ENCODE data around the gene LCN2. TPM values are rescaled to one million over a fixed set of nuclear protein-coding genes. Genes with fewer than 3 reads are reported as not detected.
"Not testable (repeated sequence)": the region's sequence is repeated elsewhere in the genome, so short reads cannot be mapped to it uniquely, and the experiment has no call there.

LCN2 gene
- total RNA-seq: 100 to 1,000 TPM in 1 of 2 donors, 10 to 100 TPM in 1; 12.3 to 358 TPM
- long read RNA-seq, transcript LCN2-201 (7 exons, 822 nt): major isoform, 61 of 69 reads
- long read RNA-seq, partial matches to known transcripts: 6 of 69 reads
- long read RNA-seq, other reads (novel, unspliced or antisense): 1 of 69 reads

GRCh38 chr9:128149001-128149701 lies at the start of gene LCN2:
LCN2 (plus strand) TSS chr9:128149453; CDS start chr9:128149526, 73 bp downstream.
- peak; percentile 52 to 89 for DNase-seq
- ATAC-seq: peak; percentile 76
- intact Hi-C loops (cut with DNase I, micrococcal nuclease): no loop called here

- no peak for ATAC-seq
These were observed 49.2 kb upstream of the LCN2 start for GRCh38 chr9:128099932-128100491.

GRCh38 chr9:128100581-128100980 lies 48.7 kb upstream of the LCN2 start:
- intact Hi-C loops (cut with DNase I, micrococcal nuclease): no loop called here
- ATAC-seq: no peak
- DNase-seq: no peak

More at GRCh38 chr9:128099932-128100491, 49.2 kb upstream of the LCN2 start:
- DNase-seq: no peak
- intact Hi-C loops (cut with DNase I, micrococcal nuclease): no loop called here

GRCh38 chr9:128101231-128101661 lies 48.0 kb upstream of the LCN2 start:
- peak in 1 of 2 donors; percentile 24 for DNase-seq
- no peak for ATAC-seq
- intact Hi-C loops (cut with DNase I, micrococcal nuclease): no loop called here

- ATAC-seq (no peak), DNase-seq (no peak)
- intact Hi-C loops (cut with DNase I, micrococcal nuclease): no loop called here
These were observed 47.6 kb upstream of the LCN2 start for GRCh38 chr9:128101690-128102089.

- no peak for DNase-seq
- no peak for ATAC-seq
- intact Hi-C loops (cut with DNase I, micrococcal nuclease): no loop called here
These were observed 47.1 kb upstream of the LCN2 start for GRCh38 chr9:128102196-128102595.

GRCh38 chr9:128102861-128103588 lies 46.2 kb upstream of the LCN2 start:
- intact Hi-C loops (cut with DNase I, micrococcal nuclease): no loop called here
- no peak for ATAC-seq
- peak in 1 of 2 donors; percentile 27 for DNase-seq

- ATAC-seq: peak; percentile 12
- no peak for DNase-seq
- intact Hi-C loops (cut with DNase I, micrococcal nuclease): no loop called here
These were observed 45.7 kb upstream of the LCN2 start for GRCh38 chr9:128103589-128103962.

- intact Hi-C loops (cut with DNase I, micrococcal nuclease): no loop called here
- ATAC-seq (peak; percentile 73), DNase-seq (peak; percentile 66 to 77)
These were observed 45.1 kb upstream of the LCN2 start for GRCh38 chr9:128104171-128104618.

GRCh38 chr9:128105538-128106175 lies 43.6 kb upstream of the LCN2 start:
- no peak for DNase-seq
- intact Hi-C loops (cut with DNase I, micrococcal nuclease): no loop called here
- no peak for ATAC-seq

GRCh38 chr9:128106181-128106939 lies 42.9 kb upstream of the LCN2 start:
- ATAC-seq (no peak), DNase-seq (no peak)
- intact Hi-C loops (cut with DNase I, micrococcal nuclease): no loop called here

GRCh38 chr9:128106940-128107467 lies 42.2 kb upstream of the LCN2 start:
- DNase-seq: no peak
- no peak for ATAC-seq
- intact Hi-C loops (cut with DNase I, micrococcal nuclease): no loop called here

- peak in 1 of 2 donors; percentile 26 for DNase-seq
- ATAC-seq: no peak
- intact Hi-C loops (cut with DNase I, micrococcal nuclease): no loop called here
These were observed 41.6 kb upstream of the LCN2 start for GRCh38 chr9:128107468-128108268.

- ATAC-seq (no peak), DNase-seq (no peak)
- intact Hi-C loops (cut with DNase I, micrococcal nuclease): no loop called here
These were observed 40.8 kb upstream of the LCN2 start for GRCh38 chr9:128108269-128109049.

GRCh38 chr9:128109050-128109709 lies 40.1 kb upstream of the LCN2 start:
- intact Hi-C loops (cut with DNase I, micrococcal nuclease): no loop called here
- ATAC-seq: peak; percentile 41
- peak in 1 of 2 donors; percentile 37 for DNase-seq

- ATAC-seq: not testable (repeated sequence)
- intact Hi-C loops (cut with DNase I, micrococcal nuclease): loop anchor here in 1 of 2 donors (10.0 kb wide), 2 partner anchors 77 to 167 kb away; no protein-coding TSS in a partner anchor
- DNase-seq: peak; percentile 11 to 23
These were observed 37.5 kb upstream of the LCN2 start for GRCh38 chr9:128111726-128112125.

Data from left colon (tissue), 2 donors.